A549 treated with dexamethasone at 1 μM for 4 hours (cell line): ENCODE data around the gene KRT33B. TPM values are rescaled to one million over a fixed set of nuclear protein-coding genes. Genes with fewer than 3 reads are reported as not detected.

Experiments
- total RNA-seq: library from RNA; stranded (reverse); fragments of 200-300 nt; extraction: Qiagen RNA extraction; gene quantifications from 5 replicates; pipeline ENCODE4 v1.2.3, GENCODE V29; 2022

Gene KRT33B
- total RNA-seq = not detected in 5 replicates

DNA sequence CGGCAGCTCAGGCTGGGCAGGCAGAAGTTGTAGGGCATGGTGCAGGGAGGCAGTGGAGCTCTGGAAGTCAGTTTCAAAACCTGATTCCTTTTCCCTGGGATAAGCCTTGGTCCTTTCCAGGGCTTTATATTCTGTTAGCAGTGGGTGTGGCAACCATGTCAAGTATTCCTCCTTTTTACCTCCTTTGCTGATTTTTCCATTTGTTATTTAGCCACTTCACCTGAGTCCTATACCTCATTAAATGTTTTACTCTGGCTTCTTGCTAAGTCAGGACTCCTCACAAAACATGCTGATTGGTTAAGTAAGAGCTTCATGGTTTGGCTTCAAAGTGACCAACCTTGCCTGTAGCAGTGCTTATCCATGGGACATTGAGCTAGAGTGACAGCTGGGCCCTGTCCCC, at the start of gene KRT33B:
KRT33B (minus strand) TSS at position 101 of the 400 bp plus-strand sequence; CDS start at position 38, 63 bp downstream.

DNA sequence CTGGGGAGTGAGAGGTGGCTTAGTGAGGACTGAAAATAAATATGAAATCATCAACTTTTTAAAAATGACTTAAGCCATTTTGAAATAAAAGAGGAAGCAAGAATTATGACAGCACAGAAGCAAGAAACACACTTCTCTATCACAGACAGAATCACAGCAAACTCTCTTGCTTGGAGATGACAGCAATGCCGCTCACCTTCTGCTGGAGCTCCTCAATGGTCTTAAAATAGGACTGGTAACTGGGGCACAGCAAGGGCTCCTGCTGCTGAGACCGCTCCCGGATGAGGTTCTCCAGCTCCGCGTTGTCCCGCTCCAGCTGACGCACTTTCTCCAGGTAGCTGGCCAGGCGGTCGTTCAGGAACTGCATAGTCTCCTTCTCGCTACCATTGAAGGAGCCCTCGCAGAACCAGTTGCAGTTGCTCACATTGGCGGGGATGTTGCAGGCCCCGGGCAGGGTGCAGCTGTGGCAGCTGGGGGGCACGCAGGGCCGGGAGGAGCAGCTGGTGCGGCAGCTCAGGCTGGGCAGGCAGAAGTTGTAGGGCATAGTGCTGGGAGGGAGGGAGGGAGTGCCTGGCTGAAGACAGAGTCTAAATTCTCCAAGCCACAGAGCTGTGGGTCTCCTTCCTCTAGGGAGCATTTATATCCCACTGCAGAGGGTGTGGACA, 27.5 kb upstream of the KRT33B start, which contains the start of gene KRT31:
KRT31 (minus strand) TSS at position 613 of the 665 bp plus-strand sequence; CDS start at position 544, 69 bp downstream.

GRCh38 chr17:41381943-41382342, 12.3 kb upstream of the KRT33B start, which contains the start of gene KRT34:
KRT34 (minus strand) TSS chr17:41382306; CDS start chr17:41382246, 60 bp downstream.

GRCh38 chr17:41350381-41350878, 19.2 kb downstream of the KRT33B start, which contains the start of gene KRT33A:
KRT33A (minus strand) TSS chr17:41350828; CDS start chr17:41350767, 61 bp downstream.

DNA sequence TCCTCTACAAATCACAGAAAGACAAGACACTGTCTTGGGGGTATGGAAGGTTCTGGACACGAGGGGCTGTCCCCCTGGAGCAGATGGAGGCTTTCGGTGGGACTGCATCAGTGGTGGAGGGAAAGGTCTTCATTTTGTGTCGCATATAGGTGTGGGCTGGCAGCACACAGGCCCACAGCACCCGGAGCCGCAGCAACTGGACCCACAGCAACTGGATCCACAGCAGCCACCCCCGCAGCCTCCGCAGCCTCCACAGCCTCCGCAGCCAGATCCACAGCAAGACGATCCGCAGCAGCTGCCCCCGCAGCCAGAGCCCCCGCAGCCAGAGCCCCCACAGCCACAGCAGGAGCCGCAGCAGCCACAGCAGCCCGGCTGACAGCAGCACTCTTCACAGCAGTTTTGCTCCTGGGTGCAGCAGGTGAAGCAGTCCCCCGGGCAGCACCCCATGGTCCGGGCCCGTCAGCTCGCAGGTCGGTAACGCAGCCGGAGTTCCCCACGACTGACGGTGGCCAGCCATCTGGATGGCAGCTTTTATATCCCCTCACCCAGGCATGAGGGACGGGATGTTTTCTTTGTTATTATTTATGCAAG, 54.3 kb downstream of the KRT33B start, which contains the start of gene KRTAP17-1:
KRTAP17-1 (minus strand) TSS at position 507 of the 591 bp plus-strand sequence; CDS start at position 447, 60 bp downstream.

Other genes with a start within 250 kb of the KRT33B start
- not detected in 5 replicates for gene KRTAP4-12, start 245.6 kb downstream of the KRT33B start, total RNA-seq
- not detected in 5 replicates for gene KRTAP4-6, start 229.3 kb downstream of the KRT33B start, total RNA-seq
- gene KRTAP4-5, start 220.0 kb downstream of the KRT33B start, total RNA-seq = not detected in 5 replicates
- gene KRTAP4-4, start 209.1 kb downstream of the KRT33B start, total RNA-seq = not detected in 5 replicates
- gene KRTAP4-3, start 201.6 kb downstream of the KRT33B start, total RNA-seq = not detected in 5 replicates
- not detected in 5 replicates for gene KRTAP4-2, start 191.6 kb downstream of the KRT33B start, total RNA-seq
- 0.14 to 0.25 TPM (median 0.24 TPM) in 3 of 5 replicates, not detected in the others for gene KRTAP4-1, start 184.9 kb downstream of the KRT33B start, total RNA-seq
- not detected in 5 replicates for gene KRTAP9-1, start 179.9 kb downstream of the KRT33B start, total RNA-seq
- not detected in 5 replicates for gene KRTAP9-2, start 143.2 kb downstream of the KRT33B start, total RNA-seq
- not detected in 5 replicates for gene KRTAP9-3, start 137.4 kb downstream of the KRT33B start, total RNA-seq
- gene KRTAP9-8, start 131.8 kb downstream of the KRT33B start, total RNA-seq = not detected in 5 replicates
- not detected in 5 replicates for gene KRTAP9-4, start 120.1 kb downstream of the KRT33B start, total RNA-seq
- not detected in 5 replicates for gene KRTAP9-9, start 114.4 kb downstream of the KRT33B start, total RNA-seq
- gene KRTAP9-6, start 104.4 kb downstream of the KRT33B start, total RNA-seq = not detected in 5 replicates
- gene KRTAP9-7, start 94.1 kb downstream of the KRT33B start, total RNA-seq = not detected in 5 replicates
- gene KRTAP29-1, start 67.0 kb downstream of the KRT33B start, total RNA-seq = not detected in 5 replicates
- not detected in 5 replicates for gene KRTAP16-1, start 60.5 kb downstream of the KRT33B start, total RNA-seq
- not detected in 5 replicates for gene KRTAP17-1, start 54.1 kb downstream of the KRT33B start, total RNA-seq
- gene KRT33A, start 19.0 kb downstream of the KRT33B start, total RNA-seq = not detected in 5 replicates
- gene KRT34, start 12.5 kb upstream of the KRT33B start, total RNA-seq = 0.18 to 0.53 TPM (median 0.21 TPM) in 5 replicates
- gene KRT31, start 27.8 kb upstream of the KRT33B start, total RNA-seq = 0.05 TPM in 1 of 5 replicates, not detected in the others
- gene KRT37, start 54.8 kb upstream of the KRT33B start, total RNA-seq = not detected in 5 replicates
- not detected in 5 replicates for gene KRT38, start 71.2 kb upstream of the KRT33B start, total RNA-seq
- gene KRT32, start 97.6 kb upstream of the KRT33B start, total RNA-seq = 0.05 to 0.07 TPM (median 0.06 TPM) in 3 of 5 replicates, not detected in the others
- gene KRT35, start 111.3 kb upstream of the KRT33B start, total RNA-seq = not detected in 5 replicates
- gene KRT36, start 120.1 kb upstream of the KRT33B start, total RNA-seq = 0.06 TPM in 1 of 5 replicates, not detected in the others
- gene KRT13, start 135.8 kb upstream of the KRT33B start, total RNA-seq = 0.11 to 0.51 TPM (median 0.18 TPM) in 5 replicates
- 2.3 to 4.1 TPM (median 2.9 TPM) in 5 replicates for gene KRT15, start 149.1 kb upstream of the KRT33B start, total RNA-seq
- gene KRT19, start 158.5 kb upstream of the KRT33B start, total RNA-seq = 38.1 to 58.6 TPM (median 50.5 TPM) in 5 replicates
- gene KRT9, start 202.2 kb upstream of the KRT33B start, total RNA-seq = not detected in 5 replicates
- 0.05 to 0.14 TPM (median 0.11 TPM) in 4 of 5 replicates, not detected in the other for gene KRT14, start 217.1 kb upstream of the KRT33B start, total RNA-seq
- 0.83 to 1.5 TPM (median 1.4 TPM) in 5 replicates for gene KRT16, start 243.0 kb upstream of the KRT33B start, total RNA-seq